HCT116 (cell line): ENCODE data around the gene HHAT.

Source experiments
- POLR2A ChIP-seq: IDR thresholded peaks from 2 replicates; pipeline ENCODE4 v1.7.0; 2011; ENCODE audit warnings: borderline replicate concordance; ENCODE audit not compliant: insufficient read depth, insufficient read length; ENCODE audit errors: extremely low read depth
- ZFX ChIP-seq: fragments of 450-650 bp; IDR thresholded peaks from 2 replicates; pipeline ENCODE4 v1.6.1; 2017

DNA sequence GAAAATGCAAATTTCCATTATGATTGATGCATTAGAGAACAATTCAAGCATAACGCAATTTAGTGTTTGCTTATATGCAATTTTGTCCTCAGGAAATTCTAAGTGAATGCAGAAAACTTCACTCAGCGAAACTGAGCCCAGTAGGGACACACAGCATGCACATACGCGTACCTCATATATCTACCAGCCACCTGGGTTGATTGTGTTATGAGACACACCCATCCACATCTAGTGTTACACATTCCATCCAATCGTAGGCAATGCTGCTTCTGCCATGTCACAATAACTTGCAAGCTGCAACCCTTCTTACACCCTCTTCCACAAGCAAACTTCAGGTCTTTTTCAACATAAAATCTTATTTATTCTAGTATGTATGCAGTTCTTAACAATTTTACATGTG lies 312.9 kb downstream of the HHAT start:
- TF ChIP-seq POLR2A (no peak), ZFX (no peak)
